ENCODE data around the gene IGFL2. TPM values are rescaled to one million over a fixed set of nuclear protein-coding genes. Genes with fewer than 3 reads are reported as not detected.
"Not testable (repeated sequence)": the region's sequence is repeated elsewhere in the genome, so short reads cannot be mapped to it uniquely, and the experiment has no call there.

The IGFL2 gene
- total RNA-seq = not detected

DNA sequence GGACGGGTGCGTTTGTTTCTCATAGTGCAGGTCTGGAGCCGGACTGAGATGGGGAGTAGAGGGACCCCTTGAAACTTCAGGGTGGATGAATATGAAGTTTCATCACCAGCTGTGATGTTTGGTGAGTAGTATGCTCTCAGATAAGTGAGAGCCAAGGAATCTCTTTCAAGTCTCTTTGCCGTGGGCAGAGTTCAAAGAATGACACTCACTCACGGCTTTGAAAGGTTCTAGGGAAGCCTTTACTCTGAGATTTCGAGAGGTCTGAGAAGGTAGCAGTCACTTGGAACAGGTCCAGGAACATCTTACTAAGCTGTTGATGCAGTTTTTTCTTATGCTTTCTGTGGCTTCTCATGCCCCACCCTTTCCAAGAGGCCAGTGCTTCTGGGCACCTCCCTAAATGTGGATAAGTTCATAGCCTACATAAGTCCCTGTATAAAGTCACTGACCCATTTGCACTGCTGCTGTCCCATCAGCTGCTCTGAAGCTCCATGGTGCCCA is at the start of gene IGFL2:
Gene IGFL2 (plus strand): TSS at position 448 of the 498 bp plus-strand sequence. CDS start 41 bp downstream, at position 489.
- Mint-ChIP-seq H3K27me3 (ENCODE audit: low read depth) (peaks cover 50% of the 10 kb centered on the region), H3K9me3 (no peaks in the 10 kb centered on the region), H3K4me3 (no peak within 1 kb of the TSS), H3K36me3 (ENCODE audit: insufficient read depth) (no peaks in the 10 kb centered on the region), H3K4me1 (ENCODE audit: low read depth) (no peaks in the 10 kb centered on the region)
- DNase-seq (no peak), ATAC-seq (peak; percentile 90 to 96)

DNA sequence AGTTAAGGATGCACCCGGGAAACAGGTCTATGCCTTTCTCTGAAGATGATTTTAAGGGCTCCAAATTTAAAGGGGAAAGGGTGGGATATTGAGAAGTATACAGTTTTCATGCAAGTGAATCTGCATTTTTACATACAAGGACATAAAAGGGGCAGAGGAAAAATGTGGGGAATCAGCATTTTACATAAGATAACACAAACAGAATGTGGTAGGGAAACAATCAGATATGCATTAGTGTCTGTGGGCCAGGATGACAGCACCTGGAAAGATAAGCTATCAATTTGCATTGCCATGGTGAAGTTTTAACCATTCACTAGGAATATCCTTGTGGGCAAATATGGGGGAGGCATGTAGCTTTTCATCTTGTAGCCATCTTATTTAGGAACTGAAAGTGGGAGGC is 47.7 kb upstream of the IGFL2 start:
- Mint-ChIP-seq H3K4me3 (no peak overlapping the region), H3K27me3 (ENCODE audit: low read depth) (peaks cover 51% of the 10 kb centered on the region), H3K36me3 (ENCODE audit: insufficient read depth) (peaks cover 2% of the 10 kb centered on the region), H3K9me3 (peaks cover 13% of the 10 kb centered on the region), H3K4me1 (ENCODE audit: low read depth) (no peaks in the 10 kb centered on the region)
- ATAC-seq = no peak
- no peak for DNase-seq

DNA sequence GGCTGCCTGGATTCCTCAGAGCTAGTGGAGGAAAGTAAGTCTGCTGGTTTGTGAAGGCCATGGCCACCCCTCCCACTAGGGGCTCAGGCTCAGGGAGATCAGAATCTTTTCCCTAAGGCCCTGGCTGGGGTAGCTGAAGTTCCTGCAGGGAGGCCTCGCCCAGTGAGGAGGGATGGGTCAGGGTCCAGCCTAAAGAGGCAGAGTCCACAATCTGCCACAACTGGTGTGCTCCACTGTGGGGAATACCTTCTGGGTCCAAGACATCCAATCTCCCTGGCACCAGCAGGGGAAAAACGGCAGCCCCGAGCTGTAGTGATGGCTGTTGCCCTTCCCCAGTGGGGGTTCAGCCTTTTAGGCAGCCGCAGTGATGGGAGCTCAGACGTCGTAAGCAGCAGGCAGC is 46.7 kb upstream of the IGFL2 start:
- ATAC-seq = no peak
- no peak overlapping the region for H3K4me3 Mint-ChIP-seq
- peaks cover 13% of the 10 kb centered on the region for H3K9me3 Mint-ChIP-seq
- no peaks in the 10 kb centered on the region for H3K4me1 Mint-ChIP-seq (ENCODE audit: low read depth)
- no peak for DNase-seq
- peaks cover 46% of the 10 kb centered on the region for H3K27me3 Mint-ChIP-seq (ENCODE audit: low read depth)
- H3K36me3 Mint-ChIP-seq (ENCODE audit: insufficient read depth) = peaks cover 2% of the 10 kb centered on the region

DNA sequence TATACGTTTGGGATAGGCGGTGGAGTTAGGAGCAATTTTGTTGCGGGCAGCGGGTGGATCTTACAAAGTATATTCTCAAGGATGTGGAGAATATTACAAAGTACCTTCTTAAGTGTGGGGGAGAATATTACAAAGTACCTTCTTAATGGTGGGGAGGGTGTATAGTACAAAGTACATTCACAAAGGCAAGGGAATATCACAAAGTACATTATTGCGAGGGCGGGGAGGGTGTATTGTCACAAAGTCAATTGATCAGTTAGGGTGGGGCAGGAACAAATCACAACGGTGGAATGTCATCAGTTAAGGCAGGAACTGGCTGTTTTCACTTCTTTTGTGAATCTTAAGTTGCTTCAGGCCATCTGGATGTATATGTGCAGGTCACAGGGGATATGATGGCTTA is 45.7 kb upstream of the IGFL2 start:
- peaks cover 36% of the 10 kb centered on the region for H3K27me3 Mint-ChIP-seq (ENCODE audit: low read depth)
- not testable (repeated sequence) for H3K4me3 Mint-ChIP-seq; ATAC-seq; H3K4me1 Mint-ChIP-seq (ENCODE audit: low read depth); H3K9me3 Mint-ChIP-seq; DNase-seq; H3K36me3 Mint-ChIP-seq (ENCODE audit: insufficient read depth)

DNA sequence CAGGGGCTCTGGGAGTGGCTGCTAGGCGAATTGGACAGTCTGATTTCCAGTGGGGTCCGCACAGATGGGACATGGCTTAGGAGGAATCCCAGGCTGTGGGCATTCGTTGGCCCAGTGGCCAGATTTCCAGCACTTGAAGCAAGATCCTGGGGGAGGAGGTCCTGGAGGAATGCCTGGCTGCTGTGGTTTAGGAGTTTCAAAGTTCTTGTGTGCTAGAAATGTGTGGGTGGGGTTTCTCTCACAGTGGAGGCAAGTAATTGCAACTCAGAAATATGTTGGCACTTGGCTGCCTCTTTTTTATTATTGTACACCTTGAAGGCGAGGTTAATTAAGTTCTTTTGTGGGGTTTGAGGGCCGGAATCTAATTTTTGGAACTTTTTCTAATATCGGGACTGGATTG is 40.7 kb upstream of the IGFL2 start:
- no peak for DNase-seq
- H3K36me3 Mint-ChIP-seq (ENCODE audit: insufficient read depth) = no peaks in the 10 kb centered on the region
- H3K9me3 Mint-ChIP-seq = no peaks in the 10 kb centered on the region
- H3K4me1 Mint-ChIP-seq (ENCODE audit: low read depth) = no peaks in the 10 kb centered on the region
- no peak overlapping the region for H3K4me3 Mint-ChIP-seq
- H3K27me3 Mint-ChIP-seq (ENCODE audit: low read depth) = peaks cover 13% of the 10 kb centered on the region
- no peak for ATAC-seq

GRCh38 chr19:46109876-46110275 is 38.2 kb upstream of the IGFL2 start:
- Mint-ChIP-seq H3K4me3 (no peak overlapping the region), H3K9me3 (no peaks in the 10 kb centered on the region), H3K36me3 (ENCODE audit: insufficient read depth) (no peaks in the 10 kb centered on the region), H3K4me1 (ENCODE audit: low read depth) (no peaks in the 10 kb centered on the region), H3K27me3 (ENCODE audit: low read depth) (peaks cover 35% of the 10 kb centered on the region)
- no peak for DNase-seq
- no peak for ATAC-seq

- no peak for DNase-seq
- peaks cover 41% of the 10 kb centered on the region for H3K27me3 Mint-ChIP-seq (ENCODE audit: low read depth)
- no peak overlapping the region for H3K4me3 Mint-ChIP-seq
- no peaks in the 10 kb centered on the region for H3K9me3 Mint-ChIP-seq
- no peak for ATAC-seq
- no peaks in the 10 kb centered on the region for H3K36me3 Mint-ChIP-seq (ENCODE audit: insufficient read depth)
- H3K4me1 Mint-ChIP-seq (ENCODE audit: low read depth) = peaks cover 6% of the 10 kb centered on the region
These were observed 36.7 kb upstream of the IGFL2 start for GRCh38 chr19:46111376-46111775.

GRCh38 chr19:46112527-46112926 is 35.5 kb upstream of the IGFL2 start:
- H3K9me3 Mint-ChIP-seq = no peaks in the 10 kb centered on the region
- DNase-seq = no peak
- peaks cover 44% of the 10 kb centered on the region for H3K27me3 Mint-ChIP-seq (ENCODE audit: low read depth)

GRCh38 chr19:46113726-46114125 is 34.3 kb upstream of the IGFL2 start:
- H3K4me1 Mint-ChIP-seq (ENCODE audit: low read depth) = peaks cover 6% of the 10 kb centered on the region
- H3K9me3 Mint-ChIP-seq = no peaks in the 10 kb centered on the region
- no peaks in the 10 kb centered on the region for H3K36me3 Mint-ChIP-seq (ENCODE audit: insufficient read depth)
- no peak for ATAC-seq
- no peak for DNase-seq
- H3K27me3 Mint-ChIP-seq (ENCODE audit: low read depth) = peaks cover 49% of the 10 kb centered on the region
- H3K4me3 Mint-ChIP-seq = no peak overlapping the region

More at GRCh38 chr19:46112527-46112926, 35.5 kb upstream of the IGFL2 start:
- no peak for ATAC-seq
- H3K4me3 Mint-ChIP-seq = no peak overlapping the region
- H3K4me1 Mint-ChIP-seq (ENCODE audit: low read depth) = peaks cover 6% of the 10 kb centered on the region
- H3K36me3 Mint-ChIP-seq (ENCODE audit: insufficient read depth) = no peaks in the 10 kb centered on the region

DNA sequence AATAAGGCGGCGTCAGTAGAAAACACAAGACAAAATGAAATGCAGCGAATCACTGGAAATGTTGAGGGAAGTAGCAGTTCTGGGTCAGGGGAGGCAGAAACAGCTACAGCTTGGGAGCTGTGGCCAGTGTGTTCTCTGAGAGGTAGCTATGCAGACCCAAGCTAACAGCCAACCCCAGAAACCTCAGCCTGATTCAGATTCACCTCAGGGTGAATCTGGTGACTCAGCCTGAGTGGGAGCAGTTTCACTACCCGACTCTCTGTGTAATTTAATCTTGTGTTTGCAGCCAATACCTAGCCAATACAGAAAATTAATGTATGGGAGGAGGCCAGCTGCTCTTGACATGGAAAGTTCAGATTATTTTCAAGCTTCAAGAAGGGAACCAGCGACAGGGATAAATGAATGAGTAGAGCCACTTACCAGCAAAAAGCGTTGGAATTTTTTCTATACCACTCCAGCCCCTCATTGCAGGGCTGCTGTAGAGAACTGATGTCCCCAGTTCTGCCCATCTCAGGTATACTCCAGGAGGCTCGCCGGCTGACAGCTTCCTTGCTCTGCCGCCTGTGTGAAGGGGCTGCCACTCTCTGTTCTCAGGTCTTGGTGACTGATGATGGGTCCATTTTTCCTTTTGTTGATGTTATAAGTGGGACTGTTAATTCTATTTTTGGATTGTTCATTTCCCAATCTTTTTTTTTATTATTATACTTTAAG is 32.5 kb upstream of the IGFL2 start:
- H3K4me3 Mint-ChIP-seq = no peak overlapping the region
- ATAC-seq = peak; percentile 99

DNA sequence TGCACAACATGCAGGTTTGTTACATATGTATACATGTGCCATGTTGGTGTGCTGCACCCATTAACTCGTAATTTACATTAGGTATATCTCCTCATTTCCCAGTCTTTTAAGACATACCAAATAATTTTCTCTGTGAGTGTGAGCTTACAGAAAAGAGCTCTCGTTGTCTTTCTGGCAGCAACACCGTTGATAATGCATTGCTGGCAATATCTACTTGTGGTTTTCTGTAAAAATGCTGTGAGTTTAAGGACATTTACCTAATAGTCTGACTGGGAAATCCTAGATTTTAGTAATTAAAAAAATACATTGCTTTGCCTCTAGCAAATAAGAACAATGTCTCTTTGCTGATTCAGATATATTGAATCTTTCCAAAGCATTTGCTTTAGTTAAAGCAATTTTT is 31.9 kb upstream of the IGFL2 start:
- no peak overlapping the region for H3K4me3 Mint-ChIP-seq
- no peaks in the 10 kb centered on the region for H3K9me3 Mint-ChIP-seq
- DNase-seq (no peak), ATAC-seq (no peak)
- peaks cover 58% of the 10 kb centered on the region for H3K27me3 Mint-ChIP-seq (ENCODE audit: low read depth)
- H3K4me1 Mint-ChIP-seq (ENCODE audit: low read depth) = peaks cover 6% of the 10 kb centered on the region
- no peaks in the 10 kb centered on the region for H3K36me3 Mint-ChIP-seq (ENCODE audit: insufficient read depth)

More for the DNA sequence above, 32.5 kb upstream of the IGFL2 start:
- DNase-seq = no peak
- no peaks in the 10 kb centered on the region for H3K9me3 Mint-ChIP-seq
- H3K27me3 Mint-ChIP-seq (ENCODE audit: low read depth) = peaks cover 59% of the 10 kb centered on the region
- H3K4me1 Mint-ChIP-seq (ENCODE audit: low read depth) = peaks cover 6% of the 10 kb centered on the region
- H3K36me3 Mint-ChIP-seq (ENCODE audit: insufficient read depth) = no peaks in the 10 kb centered on the region

GRCh38 chr19:46118136-46118535 is 29.9 kb upstream of the IGFL2 start:
- H3K27me3 Mint-ChIP-seq (ENCODE audit: low read depth) = peaks cover 54% of the 10 kb centered on the region
- no peaks in the 10 kb centered on the region for H3K36me3 Mint-ChIP-seq (ENCODE audit: insufficient read depth)
- no peak overlapping the region for H3K4me3 Mint-ChIP-seq
- no peaks in the 10 kb centered on the region for H3K9me3 Mint-ChIP-seq
- DNase-seq (no peak), ATAC-seq (no peak)
- peaks cover 6% of the 10 kb centered on the region for H3K4me1 Mint-ChIP-seq (ENCODE audit: low read depth)

- H3K4me1 Mint-ChIP-seq (ENCODE audit: low read depth) = no peaks in the 10 kb centered on the region
- DNase-seq (no peak), ATAC-seq (no peak)
- no peaks in the 10 kb centered on the region for H3K9me3 Mint-ChIP-seq
- H3K36me3 Mint-ChIP-seq (ENCODE audit: insufficient read depth) = no peaks in the 10 kb centered on the region
- no peak within 1 kb of the TSS for H3K4me3 Mint-ChIP-seq
- H3K27me3 Mint-ChIP-seq (ENCODE audit: low read depth) = peaks cover 51% of the 10 kb centered on the region
These were observed 23.4 kb upstream of the IGFL2 start, which contains the start of gene IGFL3 for GRCh38 chr19:46124638-46125115. Gene IGFL3, minus strand, starts transcription at chr19:46124688. Its CDS starts 39 bp downstream, at chr19:46124649.

- H3K27me3 Mint-ChIP-seq (ENCODE audit: low read depth) = peaks cover 49% of the 10 kb centered on the region
- H3K4me3 Mint-ChIP-seq = no peak overlapping the region
- no peaks in the 10 kb centered on the region for H3K4me1 Mint-ChIP-seq (ENCODE audit: low read depth)
- no peaks in the 10 kb centered on the region for H3K36me3 Mint-ChIP-seq (ENCODE audit: insufficient read depth)
- H3K9me3 Mint-ChIP-seq = no peaks in the 10 kb centered on the region
- ATAC-seq (no peak), DNase-seq (no peak)
These were observed 22.6 kb upstream of the IGFL2 start for GRCh38 chr19:46125447-46125846.

DNA sequence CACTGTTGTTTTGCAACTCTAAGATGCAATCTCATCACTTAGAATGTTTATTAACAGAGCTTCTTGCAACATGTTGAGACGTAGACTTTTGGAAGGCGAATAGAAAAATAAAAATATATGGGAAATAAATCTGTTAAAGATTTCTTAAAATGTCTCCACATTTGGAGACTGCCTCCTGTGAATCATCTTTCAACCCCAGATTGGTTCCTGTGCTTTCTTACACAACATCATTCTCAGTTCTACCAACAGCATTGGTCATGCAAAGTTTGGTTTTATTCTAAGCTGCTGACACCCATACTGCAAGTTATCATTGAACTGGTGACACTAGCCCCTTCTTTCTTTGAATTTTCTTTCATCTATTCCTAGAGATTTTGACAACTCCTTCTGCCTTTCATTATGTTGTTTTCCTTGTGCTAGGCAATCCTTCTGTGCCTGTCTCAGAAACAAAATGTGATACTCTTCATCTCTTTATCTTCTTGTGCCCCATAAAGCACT is 21.9 kb upstream of the IGFL2 start:
- no peaks in the 10 kb centered on the region for H3K9me3 Mint-ChIP-seq
- DNase-seq (no peak), ATAC-seq (no peak)
- H3K4me3 Mint-ChIP-seq = no peak overlapping the region
- H3K4me1 Mint-ChIP-seq (ENCODE audit: low read depth) = no peaks in the 10 kb centered on the region
- no peaks in the 10 kb centered on the region for H3K36me3 Mint-ChIP-seq (ENCODE audit: insufficient read depth)
- H3K27me3 Mint-ChIP-seq (ENCODE audit: low read depth) = peaks cover 49% of the 10 kb centered on the region
